SJCRH30 (cell line): ENCODE results near the gene SOS1. TPM values are rescaled to one million over a fixed set of nuclear protein-coding genes. Genes with fewer than 3 reads are reported as not detected.
A peak's percentile ranks its signal among the peaks of the same experiment; 100 is the strongest.
"Not testable (repeated sequence)": the region's sequence is repeated elsewhere in the genome, so short reads cannot be mapped to it uniquely, and the experiment has no call there.

Experiments used
- DNase-seq, 2 experiments: peaks; one replicate each; pipeline ENCODE4 v3.0.0-alpha.2; 2015 to 2020
- H3K27ac ChIP-seq: fragments of 250-450 bp; sonication (Bioruptor Pico); 2 replicates; pipeline ENCODE4 v1.5.1; 2020; ENCODE audit warnings: mild to moderate bottlenecking, moderate library complexity
- H3K27me3 ChIP-seq: fragments of 250-450 bp; sonication (Bioruptor Pico); 2 replicates; pipeline ENCODE4 v1.5.1; 2020; ENCODE audit warnings: mild to moderate bottlenecking, moderate library complexity
- H3K36me3 ChIP-seq: fragments of 250-450 bp; sonication (Bioruptor Pico); 2 replicates; pipeline ENCODE4 v1.5.1; 2020; ENCODE audit warnings: mild to moderate bottlenecking, moderate library complexity
- H3K4me1 ChIP-seq: fragments of 250-450 bp; sonication (Bioruptor Pico); 2 replicates; pipeline ENCODE4 v1.5.1; 2020; ENCODE audit warnings: mild to moderate bottlenecking, moderate library complexity
- H3K4me3 ChIP-seq: fragments of 250-450 bp; sonication (Bioruptor Pico); 2 replicates; pipeline ENCODE4 v1.5.1; 2020; ENCODE audit warnings: mild to moderate bottlenecking, moderate library complexity
- H3K9me3 ChIP-seq: fragments of 250-450 bp; sonication (Bioruptor Pico); replicated peaks from 2 replicates; pipeline ENCODE4 v1.5.1; 2020; ENCODE audit warnings: mild to moderate bottlenecking, moderate library complexity
- total RNA-seq: library from RNA; depleted of rRNA; stranded (reverse); fragments of >200 nt; shearing (Covaris generic); gene quantifications from 2 replicates; pipeline ENCODE4 v1.2.3, GENCODE V29; 2014

The SOS1 gene
- total RNA-seq, 1 experiment from 2014 or later = 49.5 TPM

DNA sequence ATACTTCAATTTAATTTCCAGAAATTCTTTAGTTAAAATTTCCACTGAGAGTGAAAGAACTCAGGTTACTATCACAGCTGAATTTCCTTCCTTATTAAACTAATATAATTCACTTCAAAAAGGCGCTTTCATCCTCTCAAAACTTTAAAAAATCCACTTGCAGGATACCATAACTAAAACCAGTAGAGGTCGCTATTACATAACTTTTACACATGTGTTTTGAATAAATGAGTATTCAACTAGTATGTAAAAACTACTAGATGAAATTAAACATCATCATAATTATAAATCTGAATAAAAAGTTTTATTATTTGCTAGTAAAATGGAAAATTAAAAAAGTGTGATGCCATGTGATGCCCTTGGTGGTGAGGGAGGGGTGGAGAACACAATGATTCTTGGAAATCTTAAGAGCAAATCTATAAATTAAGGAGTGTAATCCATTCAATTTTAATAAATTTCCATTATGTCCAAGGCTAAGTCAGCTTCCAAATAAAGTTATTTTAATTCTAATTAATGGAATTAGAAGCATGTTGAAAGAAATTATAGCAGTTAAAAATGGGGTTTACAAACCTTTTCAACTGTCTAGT lies 61.4 kb downstream of the SOS1 start:
- Histone ChIP-seq H3K36me3 (peaks cover 6% of the 10 kb centered on the region; the same call in 1 of the 2 replicates), H3K4me3 (no peak overlapping the region), H3K9me3 (no peaks in the 10 kb centered on the region), H3K27ac (no peak overlapping the region), H3K4me1 (no peaks in the 10 kb centered on the region), H3K27me3 (no peaks in the 10 kb centered on the region)
- DNase-seq = peak in 1 of 2 experiments; percentile 69

DNA sequence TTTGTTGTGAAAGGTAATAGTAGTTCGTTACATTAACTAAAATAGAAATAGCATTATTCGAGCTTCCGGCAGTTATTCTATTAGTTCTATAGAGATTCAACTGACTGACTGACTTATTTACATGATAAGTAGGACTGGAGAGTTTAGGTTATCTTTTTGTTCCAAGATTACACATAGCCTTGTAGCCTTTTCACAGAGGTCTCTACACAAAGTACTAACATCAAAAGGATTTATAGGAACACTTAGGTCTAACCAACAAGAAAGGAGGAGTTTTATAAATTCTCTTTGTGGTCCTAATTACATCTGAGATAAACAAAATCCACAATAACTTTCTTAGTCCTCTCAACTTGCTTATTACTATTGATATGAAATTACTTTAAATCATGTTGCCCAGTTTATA lies 62.8 kb downstream of the SOS1 start:
- Histone ChIP-seq H3K9me3 (no peaks in the 10 kb centered on the region), H3K4me1 (no peaks in the 10 kb centered on the region), H3K36me3 (peaks cover 12% of the 10 kb centered on the region), H3K27me3 (no peaks in the 10 kb centered on the region), H3K27ac (no peak overlapping the region), H3K4me3 (no peak overlapping the region)
- DNase-seq = no peak

DNA sequence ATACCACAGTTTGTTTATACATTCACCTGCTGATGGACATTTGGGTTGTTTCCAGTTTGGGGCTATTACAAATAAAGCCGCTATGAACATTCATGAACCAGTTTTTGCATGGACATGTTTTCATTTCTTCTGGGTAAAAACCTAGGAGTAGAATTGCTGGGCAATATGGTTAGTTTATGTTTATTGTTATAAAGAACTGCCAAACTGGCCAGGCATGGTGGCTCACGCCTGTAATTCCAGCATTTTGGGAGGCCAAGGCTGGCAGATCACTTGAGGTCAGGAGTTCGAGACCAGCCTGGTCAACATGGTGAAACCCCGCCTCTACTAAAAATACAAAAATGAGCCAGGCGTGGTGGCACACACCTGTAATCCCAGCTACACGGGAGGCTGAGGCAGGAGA lies 68.2 kb downstream of the SOS1 start:
- H3K9me3 ChIP-seq, H3K27me3 ChIP-seq, H3K27ac ChIP-seq, DNase-seq, H3K4me1 ChIP-seq, H3K4me3 ChIP-seq: not testable (repeated sequence)
- H3K36me3 ChIP-seq = peaks cover 22% of the 10 kb centered on the region

DNA sequence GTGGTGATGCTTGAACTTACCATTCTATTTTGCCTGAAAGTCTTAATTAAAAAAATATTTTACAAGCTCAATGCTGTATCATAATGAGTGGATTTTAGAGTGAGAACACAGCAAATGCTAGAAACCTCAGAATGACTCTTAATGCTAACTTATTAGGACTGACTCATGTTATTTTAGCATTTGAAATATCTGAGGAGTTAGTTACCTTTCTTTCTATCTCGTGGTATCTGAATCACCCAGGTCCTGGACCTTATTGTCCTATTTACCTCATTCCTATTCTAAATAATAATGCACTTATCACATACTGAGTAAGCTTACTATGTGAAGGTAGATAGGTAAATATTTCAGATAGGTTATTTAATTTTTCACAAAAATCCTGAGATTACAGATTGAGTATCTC lies 70.7 kb downstream of the SOS1 start:
- no peaks in the 10 kb centered on the region for H3K27me3 ChIP-seq
- peaks cover 18% of the 10 kb centered on the region for H3K36me3 ChIP-seq
- DNase-seq = no peak
- no peak overlapping the region for H3K4me3 ChIP-seq
- no peak overlapping the region for H3K27ac ChIP-seq
- H3K4me1 ChIP-seq = no peaks in the 10 kb centered on the region
- no peaks in the 10 kb centered on the region for H3K9me3 ChIP-seq

DNA sequence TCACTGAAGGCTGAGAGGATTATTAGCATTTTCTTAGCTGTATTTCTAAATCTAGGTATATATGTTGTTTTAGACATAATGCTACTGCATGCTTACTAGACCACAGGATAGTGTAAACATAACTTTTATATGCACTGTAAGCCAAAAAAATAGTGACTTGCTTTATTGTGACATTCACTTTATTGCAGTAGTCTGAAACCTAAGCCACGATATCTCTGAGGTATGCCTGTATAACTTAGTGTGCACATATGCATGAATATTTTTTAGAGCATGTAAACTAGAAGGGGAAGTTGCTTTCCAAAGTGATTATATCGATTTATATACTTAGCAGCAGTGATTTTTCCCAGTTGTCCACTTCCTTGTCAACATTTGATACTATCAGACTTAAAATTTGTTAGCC lies 81.8 kb downstream of the SOS1 start:
- Histone ChIP-seq H3K4me1 (no peaks in the 10 kb centered on the region), H3K9me3 (no peaks in the 10 kb centered on the region)
- DNase-seq = no peak

GRCh38 chr2:39033980-39034379 lies 86.9 kb downstream of the SOS1 start:
- peaks cover 13% of the 10 kb centered on the region for H3K36me3 ChIP-seq
- no peaks in the 10 kb centered on the region for H3K27me3 ChIP-seq
- DNase-seq = no peak
- H3K4me3 ChIP-seq = no peak overlapping the region
- no peaks in the 10 kb centered on the region for H3K9me3 ChIP-seq
- H3K27ac ChIP-seq = no peak overlapping the region
- no peaks in the 10 kb centered on the region for H3K4me1 ChIP-seq

More for the DNA sequence above, 81.8 kb downstream of the SOS1 start:
- no peak overlapping the region for H3K27ac ChIP-seq
- H3K4me3 ChIP-seq = no peak overlapping the region
- H3K36me3 ChIP-seq = no peaks in the 10 kb centered on the region
- no peaks in the 10 kb centered on the region for H3K27me3 ChIP-seq

DNA sequence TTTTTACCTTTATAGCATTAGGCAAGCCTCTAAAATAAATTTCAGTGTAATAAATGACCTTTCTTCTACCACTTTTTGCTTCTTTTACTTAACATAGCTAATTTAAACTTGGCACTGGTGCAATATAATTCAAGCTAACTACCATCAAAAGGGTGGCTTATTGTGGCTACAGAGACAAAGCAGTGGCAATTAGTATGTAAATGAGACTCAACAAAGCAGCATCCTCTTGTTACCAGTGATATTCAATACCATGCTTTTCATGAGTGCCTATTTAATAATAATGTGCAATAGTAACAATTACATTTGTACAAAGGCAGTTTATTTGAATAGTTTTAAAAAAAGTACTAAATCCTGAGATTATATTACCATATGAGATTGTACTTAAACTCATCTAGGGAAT lies 93.4 kb downstream of the SOS1 start:
- H3K27ac ChIP-seq = no peak overlapping the region
- H3K36me3 ChIP-seq = peaks cover 17% of the 10 kb centered on the region
- DNase-seq = no peak
- no peaks in the 10 kb centered on the region for H3K27me3 ChIP-seq
- H3K4me3 ChIP-seq = no peak overlapping the region
- no peaks in the 10 kb centered on the region for H3K9me3 ChIP-seq
- no peaks in the 10 kb centered on the region for H3K4me1 ChIP-seq

- Histone ChIP-seq H3K27ac (no peak overlapping the region), H3K27me3 (no peaks in the 10 kb centered on the region), H3K4me3 (no peak overlapping the region), H3K9me3 (no peaks in the 10 kb centered on the region), H3K4me1 (no peaks in the 10 kb centered on the region), H3K36me3 (peaks cover 13% of the 10 kb centered on the region)
- no peak for DNase-seq
Observed at GRCh38 chr2:39024833-39025232, 96.0 kb downstream of the SOS1 start.

GRCh38 chr2:39023649-39024048 lies 97.2 kb downstream of the SOS1 start:
- DNase-seq = no peak
- Histone ChIP-seq H3K4me1 (no peaks in the 10 kb centered on the region), H3K36me3 (peaks cover 9% of the 10 kb centered on the region), H3K27me3 (no peaks in the 10 kb centered on the region), H3K4me3 (no peak overlapping the region), H3K9me3 (no peaks in the 10 kb centered on the region), H3K27ac (no peak overlapping the region)

- Histone ChIP-seq H3K27me3 (no peaks in the 10 kb centered on the region), H3K9me3 (no peaks in the 10 kb centered on the region), H3K4me3 (no peak overlapping the region), H3K27ac (no peak overlapping the region), H3K4me1 (no peaks in the 10 kb centered on the region), H3K36me3 (peaks cover 9% of the 10 kb centered on the region)
- no peak for DNase-seq
Observed at GRCh38 chr2:39022642-39023235, 98.1 kb downstream of the SOS1 start.

GRCh38 chr2:39020383-39020782 lies 100.5 kb downstream of the SOS1 start:
- no peaks in the 10 kb centered on the region for H3K4me1 ChIP-seq
- H3K27me3 ChIP-seq = no peaks in the 10 kb centered on the region
- no peak for DNase-seq
- no peak overlapping the region for H3K4me3 ChIP-seq
- H3K9me3 ChIP-seq = no peaks in the 10 kb centered on the region
- no peak overlapping the region for H3K27ac ChIP-seq
- H3K36me3 ChIP-seq = peaks cover 9% of the 10 kb centered on the region

DNA sequence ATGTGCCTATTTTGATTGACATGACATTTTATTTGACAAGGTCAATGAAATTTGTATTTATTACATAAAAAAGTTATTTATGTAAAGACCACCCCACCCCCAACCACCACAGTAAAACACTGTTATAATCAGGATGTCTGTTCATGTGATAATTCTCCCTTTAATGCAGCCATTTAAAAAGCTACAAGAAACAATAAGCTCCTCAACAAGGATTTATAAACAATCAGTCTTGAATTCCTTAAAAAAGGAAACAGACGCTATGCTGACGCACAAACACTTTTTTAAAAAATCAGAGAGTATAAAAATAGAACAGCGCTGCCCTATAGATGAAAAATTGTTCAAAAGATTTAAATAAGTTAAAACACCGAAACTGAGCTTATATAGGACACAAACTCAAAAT lies 102.2 kb downstream of the SOS1 start:
- Histone ChIP-seq H3K36me3 (peaks cover 12% of the 10 kb centered on the region), H3K27ac (no peak overlapping the region)

DNA sequence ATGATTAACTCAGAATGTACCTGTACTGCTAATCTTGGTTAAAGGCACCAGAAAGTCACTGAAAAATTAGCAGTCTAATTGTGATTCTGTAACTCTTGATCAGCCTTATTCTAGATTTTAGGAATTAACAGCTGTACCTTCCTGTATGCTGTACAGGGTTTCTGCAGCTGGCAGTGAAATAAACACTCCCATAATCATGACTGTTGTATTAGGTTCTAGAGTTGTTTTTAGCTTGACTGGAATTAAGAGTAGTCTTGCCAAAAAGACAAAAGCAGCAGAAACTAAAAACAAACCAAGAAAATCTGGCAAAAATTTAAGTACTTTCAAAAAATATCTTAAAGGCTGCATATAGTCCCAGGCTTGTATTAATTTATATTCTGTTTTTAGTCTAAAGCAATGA lies 103.5 kb downstream of the SOS1 start:
- H3K9me3 ChIP-seq = no peaks in the 10 kb centered on the region
- no peaks in the 10 kb centered on the region for H3K27me3 ChIP-seq
- peaks cover 11% of the 10 kb centered on the region; the same call in 1 of the 2 replicates for H3K36me3 ChIP-seq
- DNase-seq = no peak
- H3K4me3 ChIP-seq = no peak overlapping the region
- H3K4me1 ChIP-seq = no peaks in the 10 kb centered on the region
- H3K27ac ChIP-seq = no peak overlapping the region

More for the DNA sequence above, 102.2 kb downstream of the SOS1 start:
- H3K9me3 ChIP-seq = no peaks in the 10 kb centered on the region
- H3K4me1 ChIP-seq = no peaks in the 10 kb centered on the region
- no peaks in the 10 kb centered on the region for H3K27me3 ChIP-seq
- H3K4me3 ChIP-seq = no peak overlapping the region
- DNase-seq = no peak

DNA sequence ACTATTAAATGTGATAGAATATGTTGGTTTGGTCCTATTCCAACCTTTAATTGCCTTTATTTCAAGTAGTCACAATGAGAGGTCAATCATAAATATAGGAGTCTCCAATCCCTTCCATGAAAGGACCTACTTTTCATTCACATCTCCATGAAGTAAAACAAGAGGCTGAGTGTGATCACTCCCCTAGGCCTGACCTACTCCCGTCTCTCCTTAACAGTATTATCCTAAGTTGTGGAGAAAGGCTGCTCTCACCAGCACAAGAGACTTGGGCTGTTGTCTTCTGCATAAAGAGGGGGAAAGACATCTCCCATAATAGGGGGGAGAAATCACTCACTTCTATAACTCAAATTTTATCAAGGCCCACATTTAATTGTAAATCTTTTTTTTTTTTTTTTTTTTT lies 105.4 kb downstream of the SOS1 start:
- no peaks in the 10 kb centered on the region for H3K4me1 ChIP-seq
- H3K4me3 ChIP-seq = no peak overlapping the region
- no peak overlapping the region for H3K27ac ChIP-seq
- H3K36me3 ChIP-seq = peaks cover 9% of the 10 kb centered on the region; the same call in 1 of the 2 replicates
- no peak for DNase-seq
- no peaks in the 10 kb centered on the region for H3K9me3 ChIP-seq
- no peaks in the 10 kb centered on the region for H3K27me3 ChIP-seq

- DNase-seq = no peak
- Histone ChIP-seq H3K27ac (no peak overlapping the region), H3K27me3 (no peaks in the 10 kb centered on the region), H3K36me3 (peaks cover 20% of the 10 kb centered on the region), H3K4me3 (no peak overlapping the region), H3K9me3 (no peaks in the 10 kb centered on the region), H3K4me1 (no peaks in the 10 kb centered on the region)
Observed at GRCh38 chr2:39013871-39014270, 107.0 kb downstream of the SOS1 start.

DNA sequence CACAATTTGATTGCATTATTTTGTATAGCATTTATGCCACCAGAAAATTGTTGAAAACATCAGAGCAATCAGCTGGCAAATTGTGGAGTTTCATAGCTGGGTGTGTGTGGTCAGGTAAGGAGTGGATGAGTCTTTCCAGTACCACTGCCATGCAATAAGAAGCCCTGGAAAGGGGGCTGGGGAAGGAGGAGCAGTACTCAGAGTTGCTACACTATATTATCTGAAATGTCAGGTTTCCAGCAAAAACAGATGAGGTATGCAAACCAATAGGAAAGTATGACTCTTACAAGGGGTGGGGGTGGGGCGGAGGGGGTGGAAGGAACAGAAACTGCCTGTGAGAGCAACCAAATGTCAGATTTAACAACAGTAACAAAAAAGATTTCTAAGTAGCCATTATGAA lies 112.2 kb downstream of the SOS1 start:
- Histone ChIP-seq H3K4me3 (no peak overlapping the region), H3K36me3 (peaks cover 51% of the 10 kb centered on the region), H3K27me3 (no peaks in the 10 kb centered on the region), H3K4me1 (no peaks in the 10 kb centered on the region), H3K9me3 (no peaks in the 10 kb centered on the region), H3K27ac (no peak overlapping the region)
- no peak for DNase-seq
